Subcutaneous abdominal adipose tissue (tissue), 5 donors: ENCODE results near the gene UBASH3A.

Experiments
- H3K27ac ChIP-seq: one replicate; pipeline ENCODE4 v1.7.0; 2013; ENCODE audit warnings: low read depth, mild to moderate bottlenecking, inconsistent platforms, low read length, moderate library complexity
- H3K27me3 ChIP-seq, 5 donors: one replicate each; pipeline ENCODE4 v1.7.0; 2013; ENCODE audit warnings: low read length in 5 of 5, inconsistent platforms in 1 of 5; ENCODE audit not compliant: control insufficient read depth in 5 of 5, insufficient read depth in 4 of 5
- H3K36me3 ChIP-seq, 5 donors: one replicate each; pipeline ENCODE4 v1.7.0; 2013; ENCODE audit warnings: low read length in 5 of 5; ENCODE audit not compliant: control insufficient read depth in 5 of 5, insufficient read depth in 5 of 5
- H3K4me1 ChIP-seq, 5 donors: one replicate each; pipeline ENCODE4 v1.7.0; 2013; ENCODE audit warnings: low read length in 5 of 5, mild to moderate bottlenecking in 3 of 5, moderate library complexity in 1 of 5; ENCODE audit not compliant: control insufficient read depth in 5 of 5, insufficient read depth in 5 of 5
- H3K4me3 ChIP-seq, 5 donors: one replicate each; pipeline ENCODE4 v1.7.0; 2013; ENCODE audit warnings: low read length in 5 of 5, low read depth in 1 of 5
- H3K9ac ChIP-seq, 5 donors: one replicate each; pipeline ENCODE4 v1.7.0; 2013; ENCODE audit warnings: low read length in 5 of 5, mild to moderate bottlenecking in 4 of 5, moderate library complexity in 3 of 5
- H3K9me3 ChIP-seq, 5 donors: one replicate each; pipeline ENCODE4 v1.7.0; 2013; ENCODE audit warnings: low read length in 5 of 5; ENCODE audit not compliant: control insufficient read depth in 5 of 5
- donor health status: healthy.
- donor health status: healthy.
- donor health status: healthy.
- donor health status: healthy.
- donor health status: healthy.

The UBASH3A gene

DNA sequence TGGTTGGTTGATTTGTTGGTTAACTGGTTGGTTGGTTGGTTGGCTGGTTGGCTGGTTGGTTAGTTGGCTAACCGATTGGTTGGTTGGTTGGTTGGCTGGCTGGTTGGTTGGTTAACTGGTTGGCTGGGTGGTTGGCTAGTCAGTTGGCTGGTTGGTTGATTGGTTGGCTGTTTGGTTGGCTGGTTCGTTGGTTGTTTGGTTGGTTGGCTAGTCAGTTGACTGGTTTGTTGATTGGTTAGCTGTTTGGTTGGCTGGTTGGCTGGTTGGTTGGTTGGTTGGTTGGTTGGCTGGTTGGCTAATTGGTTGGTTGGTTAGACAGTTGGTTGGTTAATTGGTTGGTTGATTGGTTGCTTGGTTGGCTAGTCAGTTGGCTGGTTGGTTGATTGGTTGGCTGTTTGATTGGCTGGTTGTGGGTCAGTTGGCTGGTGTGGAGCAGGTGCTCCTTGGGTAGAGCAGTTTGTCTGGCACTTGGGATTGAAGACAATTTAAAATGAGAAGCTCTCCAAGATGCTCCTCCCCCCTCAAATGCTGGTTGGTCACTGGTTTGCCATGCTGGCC, 85.4 kb downstream of the UBASH3A start:
- Histone ChIP-seq H3K9me3 (peaks cover 0 to 3% (median 0%) of the 10 kb centered on the region in 5 donors), H3K9ac (no peak overlapping the region), H3K4me1 (no peaks in the 10 kb centered on the region), H3K36me3 (no peaks in the 10 kb centered on the region), H3K27ac (no peak overlapping the region), H3K27me3 (peaks cover 0 to 27% (median 9%) of the 10 kb centered on the region in 5 donors), H3K4me3 (no peak overlapping the region)

DNA sequence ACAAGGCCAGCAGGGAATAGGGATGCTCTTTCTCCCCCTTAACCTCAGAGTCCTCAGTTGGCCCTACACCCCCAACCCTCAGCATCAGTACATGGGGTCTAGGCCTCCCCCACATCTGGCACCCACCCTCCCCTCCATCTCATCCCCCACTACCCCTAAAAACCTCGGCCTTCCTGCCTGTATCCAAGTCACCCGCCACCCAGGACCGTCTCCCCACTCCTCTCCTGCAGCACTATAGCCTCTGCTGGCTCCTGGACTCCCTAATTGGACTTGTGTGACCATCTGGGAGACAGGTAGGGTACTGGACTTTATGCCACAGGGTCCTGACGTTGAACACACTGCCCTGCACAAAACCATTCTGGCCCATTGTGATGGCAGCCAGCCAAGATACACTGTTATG, 86.3 kb downstream of the UBASH3A start:
- Histone ChIP-seq H3K4me3 (no peak overlapping the region), H3K9me3 (peaks cover 0 to 3% (median 0%) of the 10 kb centered on the region in 5 donors), H3K9ac (no peak overlapping the region), H3K27ac (no peak overlapping the region), H3K36me3 (no peaks in the 10 kb centered on the region), H3K27me3 (peaks cover 0 to 27% (median 9%) of the 10 kb centered on the region in 5 donors), H3K4me1 (no peaks in the 10 kb centered on the region)

- no peak overlapping the region for H3K27ac ChIP-seq
- H3K4me1 ChIP-seq: peaks cover 2 to 5% (median 4%) of the 10 kb centered on the region in 5 donors
- H3K36me3 ChIP-seq: no peaks in the 10 kb centered on the region
- H3K27me3 ChIP-seq: peaks cover 0 to 26% (median 9%) of the 10 kb centered on the region in 5 donors
- H3K4me3 ChIP-seq: no peak overlapping the region
- H3K9ac ChIP-seq: no peak overlapping the region
- peaks cover 0 to 3% (median 0%) of the 10 kb centered on the region in 5 donors for H3K9me3 ChIP-seq
Observed at GRCh38 chr21:42490720-42491119, 87.0 kb downstream of the UBASH3A start.

DNA sequence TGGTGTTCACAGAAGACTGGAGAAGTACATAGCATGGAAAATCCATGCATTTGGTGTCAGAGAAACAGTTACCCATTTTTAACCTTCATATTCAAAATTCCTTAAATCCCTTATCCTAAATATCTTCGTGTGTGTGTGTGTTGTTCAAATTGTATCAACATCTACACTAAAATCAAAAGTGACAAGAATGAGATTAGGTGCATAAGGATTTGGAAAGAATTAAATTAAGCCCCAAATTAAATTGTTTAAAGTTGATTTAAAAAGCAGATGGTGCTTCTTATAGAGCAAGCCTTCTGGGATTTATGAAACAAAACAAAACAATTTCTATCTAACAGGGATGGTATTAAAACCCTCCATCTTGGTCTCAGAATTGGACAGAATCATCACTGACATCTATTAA, 87.6 kb downstream of the UBASH3A start:
- Histone ChIP-seq H3K27me3 (peaks cover 0 to 20% (median 7%) of the 10 kb centered on the region in 5 donors), H3K36me3 (no peaks in the 10 kb centered on the region), H3K4me1 (peaks cover 2 to 9% (median 7%) of the 10 kb centered on the region in 5 donors)

DNA sequence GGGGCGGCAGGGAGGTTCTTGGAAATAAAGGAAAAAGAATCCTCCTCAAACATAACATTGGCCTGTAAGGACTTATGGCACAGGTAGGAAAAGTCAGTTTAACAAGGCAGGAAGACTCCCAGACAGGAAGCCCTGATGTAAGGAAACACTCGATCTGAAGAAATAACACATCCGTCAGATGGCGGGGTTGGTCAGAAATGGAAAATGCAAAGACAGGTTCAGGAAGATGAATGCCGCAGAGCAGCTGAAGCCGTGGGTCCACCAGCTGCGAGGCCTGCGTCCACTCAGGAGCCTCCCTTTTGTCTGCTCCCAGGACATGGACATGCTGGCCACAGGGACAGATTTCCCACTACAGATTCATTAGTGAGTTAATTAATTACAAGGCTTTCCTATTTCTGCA, 88.5 kb downstream of the UBASH3A start:
- Histone ChIP-seq H3K4me1 (peaks cover 5 to 17% (median 14%) of the 10 kb centered on the region in 5 donors), H3K9me3 (peaks cover 0 to 3% (median 0%) of the 10 kb centered on the region in 5 donors), H3K36me3 (no peaks in the 10 kb centered on the region), H3K9ac (no peak overlapping the region), H3K27ac (no peak overlapping the region), H3K4me3 (no peak overlapping the region), H3K27me3 (peaks cover 0 to 14% (median 0%) of the 10 kb centered on the region in 5 donors)

More for the DNA sequence above, 87.6 kb downstream of the UBASH3A start:
- Histone ChIP-seq H3K4me3 (no peak overlapping the region), H3K9me3 (peaks cover 0 to 3% (median 0%) of the 10 kb centered on the region in 5 donors), H3K9ac (no peak overlapping the region), H3K27ac (no peak overlapping the region)

GRCh38 chr21:42493109-42494060, 89.7 kb downstream of the UBASH3A start:
- no peak overlapping the region for H3K27ac ChIP-seq

GRCh38 chr21:42495027-42495426, 91.3 kb downstream of the UBASH3A start:
- Histone ChIP-seq H3K4me1 (peaks cover 5 to 17% (median 14%) of the 10 kb centered on the region in 5 donors), H3K9me3 (no peaks in the 10 kb centered on the region), H3K4me3 (no peak overlapping the region), H3K27ac (no peak overlapping the region), H3K9ac (no peak overlapping the region), H3K27me3 (peaks cover 0 to 2% (median 0%) of the 10 kb centered on the region in 5 donors), H3K36me3 (no peaks in the 10 kb centered on the region)

More at GRCh38 chr21:42493109-42494060, 89.7 kb downstream of the UBASH3A start:
- H3K4me1 ChIP-seq: peaks cover 5 to 17% (median 14%) of the 10 kb centered on the region in 5 donors
- no peak overlapping the region for H3K9ac ChIP-seq
- H3K36me3 ChIP-seq: no peaks in the 10 kb centered on the region
- peaks cover 0 to 3% (median 0%) of the 10 kb centered on the region in 5 donors for H3K9me3 ChIP-seq
- H3K4me3 ChIP-seq: no peak overlapping the region
- H3K27me3 ChIP-seq: peaks cover 0 to 8% (median 0%) of the 10 kb centered on the region in 5 donors

DNA sequence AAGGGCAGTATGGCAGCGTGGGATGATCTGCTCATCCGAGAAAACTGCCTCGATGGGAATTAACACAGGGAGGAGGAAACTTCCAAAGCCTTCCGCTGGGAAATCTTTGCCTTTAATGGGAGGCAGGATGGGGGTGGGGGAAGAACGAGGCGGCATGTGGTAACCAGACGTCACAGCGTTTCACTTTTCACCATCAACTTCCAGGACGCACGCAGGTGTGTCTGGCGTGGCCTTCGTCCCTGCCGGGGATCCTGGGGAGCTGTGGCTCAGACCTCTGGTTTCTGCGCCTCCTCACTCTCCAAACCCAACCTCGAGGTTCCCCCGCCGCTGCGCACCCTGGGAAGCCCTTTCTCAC, 92.0 kb downstream of the UBASH3A start:
- peaks cover 5 to 17% (median 14%) of the 10 kb centered on the region in 5 donors for H3K4me1 ChIP-seq
- peaks cover 0 to 2% (median 0%) of the 10 kb centered on the region in 5 donors for H3K27me3 ChIP-seq
- no peak overlapping the region for H3K27ac ChIP-seq
- peak overlapping the region; percentile 71 to 93 (median 83) for H3K4me3 ChIP-seq
- no peaks in the 10 kb centered on the region for H3K9me3 ChIP-seq
- no peaks in the 10 kb centered on the region for H3K36me3 ChIP-seq
- peak overlapping the region in 3 of 5 donors; percentile 25 to 63 (median 47) for H3K9ac ChIP-seq

DNA sequence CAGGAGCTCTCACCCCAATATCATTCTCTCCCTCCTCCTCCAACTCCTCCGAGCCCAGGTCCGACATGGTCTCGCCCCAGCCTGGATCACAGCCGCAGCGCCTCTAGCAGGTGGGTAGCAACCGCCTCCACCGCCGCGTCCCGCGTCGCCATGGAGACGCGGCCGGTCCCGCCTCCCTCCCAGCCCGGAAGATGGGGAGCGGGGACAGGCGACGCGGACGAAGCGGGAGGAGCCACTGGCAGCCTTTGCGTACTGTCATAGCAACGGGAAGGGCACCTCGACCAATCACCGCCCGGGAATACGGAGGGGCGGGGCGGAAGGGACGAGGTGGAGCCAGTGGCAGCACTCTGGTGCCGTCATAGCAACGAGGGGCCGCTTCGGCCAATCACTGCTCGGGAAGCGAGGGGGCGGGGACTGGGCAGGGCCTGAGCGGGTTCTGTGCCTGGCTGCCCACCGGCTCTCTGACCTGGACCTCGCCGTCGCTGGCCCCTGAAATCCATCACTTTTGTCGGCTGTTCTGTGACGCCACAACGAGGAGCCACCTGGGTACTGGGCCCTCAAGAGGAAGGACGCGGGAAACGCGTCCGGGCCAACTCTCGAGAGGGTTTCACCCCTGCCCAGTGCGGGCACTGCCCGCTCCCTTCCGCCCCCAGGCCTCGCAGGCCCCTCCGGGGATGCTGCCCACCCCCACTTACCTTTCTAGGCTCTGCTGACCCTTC, 92.6 kb downstream of the UBASH3A start, which contains the start of gene RSPH1:
TSS of gene RSPH1 (minus strand) at position 105 of the 719 bp plus-strand sequence. CDS start at position 67, 38 bp downstream.
- Histone ChIP-seq H3K27ac (no peak within 1 kb of the TSS), H3K9me3 (no peaks in the 10 kb centered on the region), H3K9ac (peak within 1 kb of the TSS in 4 of 5 donors; percentile 64 to 91 (median 70)), H3K36me3 (no peaks in the 10 kb centered on the region), H3K4me1 (peaks cover 5 to 17% (median 14%) of the 10 kb centered on the region in 5 donors), H3K4me3 (peak within 1 kb of the TSS; percentile 74 to 93 (median 83)), H3K27me3 (peaks cover 0 to 2% (median 0%) of the 10 kb centered on the region in 5 donors)
